ENCODE data around the gene CDH15.

DNA sequence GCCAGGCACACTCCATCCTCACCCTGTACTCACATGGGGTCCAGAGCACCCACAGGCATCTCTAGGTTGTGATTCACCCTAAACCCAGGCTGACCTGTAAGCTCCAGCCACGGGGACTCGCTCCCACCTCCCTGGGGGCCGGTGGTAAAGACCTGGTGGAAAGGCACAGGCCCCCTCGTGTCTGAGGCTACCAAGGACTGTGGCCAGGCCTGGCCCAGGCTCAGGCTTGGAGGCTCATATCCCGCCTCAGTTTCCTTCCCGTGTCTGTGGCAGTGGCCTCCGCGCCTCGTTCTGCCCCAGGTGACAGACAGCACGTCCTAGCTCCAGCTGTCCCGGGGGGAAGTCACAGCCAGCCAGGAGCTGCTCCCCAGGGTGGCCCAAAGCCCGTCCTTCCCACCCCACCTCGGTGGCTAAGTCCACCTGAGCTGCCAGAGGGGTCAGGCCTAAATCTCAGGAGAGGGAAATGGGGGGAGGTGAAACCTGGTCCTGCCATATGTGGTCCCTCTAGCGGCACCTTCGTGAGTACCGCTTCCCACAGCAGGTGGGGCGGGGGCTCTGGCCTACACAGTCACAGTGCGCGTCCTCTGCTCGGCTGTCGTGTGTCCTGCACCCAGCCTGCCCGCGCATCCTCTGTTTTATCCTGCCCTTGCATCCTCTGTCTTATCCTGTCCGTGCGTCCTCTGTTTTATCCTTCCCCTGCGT lies 12.6 kb downstream of the CDH15 start:
- TF ChIP-seq POLR2AphosphoS5 (IDR thresholded peaks at IDR 0.05) = no peak
- TF ChIP-seq, protein P1, sequence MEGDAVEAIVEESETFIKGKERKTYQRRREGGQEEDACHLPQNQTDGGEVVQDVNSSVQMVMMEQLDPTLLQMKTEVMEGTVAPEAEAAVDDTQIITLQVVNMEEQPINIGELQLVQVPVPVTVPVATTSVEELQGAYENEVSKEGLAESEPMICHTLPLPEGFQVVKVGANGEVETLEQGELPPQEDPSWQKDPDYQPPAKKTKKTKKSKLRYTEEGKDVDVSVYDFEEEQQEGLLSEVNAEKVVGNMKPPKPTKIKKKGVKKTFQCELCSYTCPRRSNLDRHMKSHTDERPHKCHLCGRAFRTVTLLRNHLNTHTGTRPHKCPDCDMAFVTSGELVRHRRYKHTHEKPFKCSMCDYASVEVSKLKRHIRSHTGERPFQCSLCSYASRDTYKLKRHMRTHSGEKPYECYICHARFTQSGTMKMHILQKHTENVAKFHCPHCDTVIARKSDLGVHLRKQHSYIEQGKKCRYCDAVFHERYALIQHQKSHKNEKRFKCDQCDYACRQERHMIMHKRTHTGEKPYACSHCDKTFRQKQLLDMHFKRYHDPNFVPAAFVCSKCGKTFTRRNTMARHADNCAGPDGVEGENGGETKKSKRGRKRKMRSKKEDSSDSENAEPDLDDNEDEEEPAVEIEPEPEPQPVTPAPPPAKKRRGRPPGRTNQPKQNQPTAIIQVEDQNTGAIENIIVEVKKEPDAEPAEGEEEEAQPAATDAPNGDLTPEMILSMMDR (IDR thresholded peaks at IDR 0.05) = no peak
- TF ChIP-seq POLR2A (IDR thresholded peaks at IDR 0.05) = no peak
